ENCODE data around the gene RCC2.

DNA sequence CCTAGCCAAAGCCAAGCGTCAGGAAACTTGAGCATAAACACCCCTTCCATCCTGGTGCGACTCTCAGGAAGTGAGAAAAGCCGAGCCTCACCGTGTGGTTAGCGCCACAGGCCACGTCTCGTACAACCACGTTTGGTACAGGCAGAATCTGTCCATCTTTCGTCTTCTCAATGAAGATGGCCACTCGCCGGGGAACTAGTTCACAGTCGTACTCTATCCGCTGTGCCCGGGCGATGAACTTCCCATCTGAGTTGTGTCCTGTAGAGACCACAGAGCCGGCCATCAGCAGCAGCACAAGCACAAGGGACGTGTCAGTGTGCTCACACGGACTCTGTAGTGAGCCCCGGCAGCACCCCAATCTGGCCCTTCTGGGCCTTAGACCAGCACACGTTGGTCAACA lies 23.1 kb downstream of the RCC2 start:
- TF ChIP-seq GABPA (IDR thresholded peaks at IDR 0.05; ENCODE audit: low read depth) (no peak), POLR2AphosphoS5 (IDR thresholded peaks at IDR 0.05; ENCODE audit: low read depth, low read length) (no peak), TEAD4 (IDR thresholded peaks at IDR 0.05; ENCODE audit: borderline replicate concordance, insufficient read depth) (no peak), PBX3 (IDR thresholded peaks at IDR 0.05) (no peak), ZBTB33 (IDR thresholded peaks at IDR 0.05; ENCODE audit: borderline replicate concordance, low read depth) (no peak)
- TF ChIP-seq, protein P1, sequence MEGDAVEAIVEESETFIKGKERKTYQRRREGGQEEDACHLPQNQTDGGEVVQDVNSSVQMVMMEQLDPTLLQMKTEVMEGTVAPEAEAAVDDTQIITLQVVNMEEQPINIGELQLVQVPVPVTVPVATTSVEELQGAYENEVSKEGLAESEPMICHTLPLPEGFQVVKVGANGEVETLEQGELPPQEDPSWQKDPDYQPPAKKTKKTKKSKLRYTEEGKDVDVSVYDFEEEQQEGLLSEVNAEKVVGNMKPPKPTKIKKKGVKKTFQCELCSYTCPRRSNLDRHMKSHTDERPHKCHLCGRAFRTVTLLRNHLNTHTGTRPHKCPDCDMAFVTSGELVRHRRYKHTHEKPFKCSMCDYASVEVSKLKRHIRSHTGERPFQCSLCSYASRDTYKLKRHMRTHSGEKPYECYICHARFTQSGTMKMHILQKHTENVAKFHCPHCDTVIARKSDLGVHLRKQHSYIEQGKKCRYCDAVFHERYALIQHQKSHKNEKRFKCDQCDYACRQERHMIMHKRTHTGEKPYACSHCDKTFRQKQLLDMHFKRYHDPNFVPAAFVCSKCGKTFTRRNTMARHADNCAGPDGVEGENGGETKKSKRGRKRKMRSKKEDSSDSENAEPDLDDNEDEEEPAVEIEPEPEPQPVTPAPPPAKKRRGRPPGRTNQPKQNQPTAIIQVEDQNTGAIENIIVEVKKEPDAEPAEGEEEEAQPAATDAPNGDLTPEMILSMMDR (IDR thresholded peaks at IDR 0.05) = no peak
- TF ChIP-seq, protein P2, sequence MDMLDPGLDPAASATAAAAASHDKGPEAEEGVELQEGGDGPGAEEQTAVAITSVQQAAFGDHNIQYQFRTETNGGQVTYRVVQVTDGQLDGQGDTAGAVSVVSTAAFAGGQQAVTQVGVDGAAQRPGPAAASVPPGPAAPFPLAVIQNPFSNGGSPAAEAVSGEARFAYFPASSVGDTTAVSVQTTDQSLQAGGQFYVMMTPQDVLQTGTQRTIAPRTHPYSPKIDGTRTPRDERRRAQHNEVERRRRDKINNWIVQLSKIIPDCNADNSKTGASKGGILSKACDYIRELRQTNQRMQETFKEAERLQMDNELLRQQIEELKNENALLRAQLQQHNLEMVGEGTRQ (IDR thresholded peaks at IDR 0.05; ENCODE audit: borderline replicate concordance, low read depth, low read length) = no peak
